Endothelial cell of umbilical vein (primary cell): ENCODE data around the gene GPRC5D. TPM values are rescaled to one million over a fixed set of nuclear protein-coding genes. Genes with fewer than 3 reads are reported as not detected.

ENCODE experiments used
- BruUV-seq: library from RNA; stranded (reverse); fragments of 400-500 nt; replicated peaks from 2 replicates; lab custom pipeline; 2021; lab: Mats Ljungman, UMichigan
- CTCF ChIA-PET: fragments of 300-600, 350-600 bp; sonication (Branson Sonifier 250); formaldehyde crosslinking; loops from one replicate; lab custom pipeline; 2021; ENCODE audit warnings: antibody characterized with exemption, inconsistent platforms; lab: Charles Lee
- POLR2A ChIA-PET: fragments of 300-600, 350-600 bp; sonication (Branson Sonifier 250); formaldehyde crosslinking; loops from one replicate; lab custom pipeline; 2021; ENCODE audit warnings: antibody characterized with exemption, inconsistent platforms; lab: Charles Lee
- DNase-seq: peaks from one replicate; pipeline ENCODE4 v3.0.0-alpha.2; 2011; ENCODE audit warnings: low read depth, low spot score
- FAIRE-seq: peaks from 2 replicates; lab custom pipeline; 2011; peaks lifted over from hg19 to GRCh38; lab: Jason Lieb, UNC
- H2AFZ ChIP-seq: 2 replicates; pipeline ENCODE4 v1.6.0; 2012; ENCODE audit warnings: low read depth, low read length, control low read depth, inconsistent platforms
- H3K27ac ChIP-seq: 2 replicates; pipeline ENCODE4 v1.5.1; 2011; ENCODE audit warnings: low read depth, mild to moderate bottlenecking, control low read depth, low read length, moderate library complexity; ENCODE audit not compliant: insufficient read depth
- H3K27me3 ChIP-seq, 2 experiments: 2 replicates each; pipeline versions ENCODE4 v1.6.0 to v1.6.1; 2011; ENCODE audit warnings: low read length in 2 of 2, mixed read lengths in 1 of 2; ENCODE audit not compliant: control insufficient read depth in 2 of 2, insufficient read depth in 2 of 2
- H3K36me3 ChIP-seq, 2 experiments: 2 replicates in 1 of 2; 3 replicates in 1 of 2; pipeline ENCODE4 v1.5.1; 2011; ENCODE audit warnings: low read length in 2 of 2, mild to moderate bottlenecking in 1 of 2, moderate library complexity in 1 of 2; ENCODE audit not compliant: control insufficient read depth in 2 of 2, insufficient read depth in 2 of 2; ENCODE audit errors: extremely low read depth in 1 of 2
- H3K4me1 ChIP-seq: 3 replicates; pipeline ENCODE4 v1.5.1; 2011; ENCODE audit warnings: mild to moderate bottlenecking, low read length; ENCODE audit not compliant: control insufficient read depth, insufficient read depth; ENCODE audit errors: extremely low read depth
- H3K4me2 ChIP-seq: 2 replicates; pipeline ENCODE4 v1.6.1; 2011; ENCODE audit warnings: low read length, control low read depth, mixed read lengths; ENCODE audit not compliant: insufficient read depth
- H3K4me3 ChIP-seq, 3 experiments: fragments of 200-600 bp in 1 of 3; sonication (generic), shearing (Covaris generic) in 1 of 3; replicated peaks in 1 of 3; 2 replicates each; pipeline ENCODE4 v1.5.1; 2011 to 2016; ENCODE audit warnings: control low read depth in 3 of 3, low read length in 3 of 3, mild to moderate bottlenecking in 2 of 3, inconsistent platforms in 1 of 3, low read depth in 1 of 3, moderate library complexity in 1 of 3; ENCODE audit not compliant: insufficient read depth in 1 of 3
- H3K79me2 ChIP-seq: 2 replicates; pipeline ENCODE4 v1.6.0; 2012; ENCODE audit warnings: low read length, inconsistent platforms; ENCODE audit not compliant: control insufficient read depth, insufficient read depth
- H3K9ac ChIP-seq: replicated peaks from 2 replicates; pipeline ENCODE3; 2011; ENCODE audit warnings: low read length, control low read depth; ENCODE audit not compliant: insufficient read depth; ENCODE audit errors: extremely low read depth
- H3K9me1 ChIP-seq: replicated peaks from 3 replicates; pipeline ENCODE4 v1.6.0; 2011; ENCODE audit warnings: mild to moderate bottlenecking, low read length; ENCODE audit not compliant: control insufficient read depth, insufficient read depth; ENCODE audit errors: extremely low read depth
- H3K9me3 ChIP-seq: replicated peaks from 2 replicates; pipeline ENCODE4 v1.5.1; 2012; ENCODE audit warnings: low read length, inconsistent platforms; ENCODE audit not compliant: control insufficient read depth, insufficient read depth
- H4K20me1 ChIP-seq: replicated peaks from 2 replicates; pipeline ENCODE3; 2011; ENCODE audit warnings: mild to moderate bottlenecking, low read length; ENCODE audit not compliant: control insufficient read depth, insufficient read depth; ENCODE audit errors: extremely low read depth
- EZH2 ChIP-seq: IDR thresholded peaks from 2 replicates; pipeline ENCODE4 v1.6.1; 2012; ENCODE audit warnings: borderline replicate concordance, low read depth, mild to moderate bottlenecking, moderate library complexity, low read length, inconsistent platforms; ENCODE audit not compliant: severe bottlenecking
- FOS ChIP-seq: IDR thresholded peaks from 2 replicates; pipeline ENCODE4 v1.6.1; 2011; ENCODE audit warnings: mild to moderate bottlenecking, low read length, moderate library complexity, borderline replicate concordance; ENCODE audit not compliant: insufficient read depth
- GATA2 ChIP-seq: IDR thresholded peaks from 2 replicates; pipeline ENCODE4 v1.7.0; 2011; ENCODE audit warnings: low read depth, mild to moderate bottlenecking, moderate library complexity, mixed read lengths, low read length; ENCODE audit not compliant: insufficient read length, insufficient read depth
- JUN ChIP-seq: IDR thresholded peaks from 2 replicates; pipeline ENCODE4 v1.6.1; 2011; ENCODE audit warnings: borderline replicate concordance, low read depth; ENCODE audit not compliant: insufficient read length, insufficient read depth
- MYC ChIP-seq: IDR thresholded peaks from one replicate; pipeline ENCODE4 v1.6.1; 2011; ENCODE audit warnings: mild to moderate bottlenecking, low read depth, low read length
- POLR2A ChIP-seq: IDR thresholded peaks from 2 replicates; pipeline ENCODE4 v1.6.1; 2012; ENCODE audit warnings: low read depth, mild to moderate bottlenecking, control low read depth, low read length
- POLR2AphosphoS5 ChIP-seq: IDR thresholded peaks from 2 replicates; pipeline ENCODE4 v1.6.1; 2012; ENCODE audit warnings: low read depth, mild to moderate bottlenecking, control low read depth, low read length, moderate library complexity; ENCODE audit not compliant: insufficient read depth
- dilution Hi-C: fragments of 300-500 bp; cut with MboI; formaldehyde crosslinking; loops from one replicate; pipeline ENCODE4 v1.15.0; 2019; ENCODE audit warnings: low sequenced_read_pairs; ENCODE audit not compliant: extremely low pct_ligation_motif_present
- intact Hi-C: fragments of 100-400 bp; cut with micrococcal nuclease; formaldehyde crosslinking; loops from one replicate; pipeline ENCODE4 v1.10.0; 2022
- polyA plus RNA-seq, 4 experiments: library from polyadenylated mRNA; depleted of rRNA in 3 of 4; stranded (reverse) in 3 of 4; unstranded in 1 of 4; fragments of >200 nt; gene quantifications; 2 replicates each; pipeline versions ENCODE4 v1.2.1 to v1.2.3, GENCODE V29; 2011 to 2012; ENCODE audit warnings: missing spikeins in 1 of 4
- total RNA-seq: library from RNA; stranded (reverse); gene quantifications from 2 replicates; pipeline ENCODE4 v1.2.3, GENCODE V29; 2021
- TF ChIP-seq, protein P1 (sequence below): IDR thresholded peaks from 2 replicates; pipeline ENCODE4 v1.6.1; 2011; ENCODE audit not compliant: insufficient read depth, insufficient read length
- TF ChIP-seq, protein P2 (sequence below), 2 donors: IDR thresholded peaks; 1 replicate in 1 of 2; 2 replicates in 1 of 2; pipeline ENCODE4 v1.5.1; 2011; ENCODE audit warnings: low read length in 2 of 2, mild to moderate bottlenecking in 2 of 2, moderate library complexity in 2 of 2, control low read depth in 1 of 2, inconsistent platforms in 1 of 2, low read depth in 1 of 2; ENCODE audit not compliant: insufficient read depth in 1 of 2; ENCODE audit errors: extremely low read depth in 1 of 2

GPRC5D gene
- total and polyA plus RNA-seq, 2 donors (not counting 3 experiments of a cell fraction or from before 2014, with no cell fraction given) = not detected

DNA sequence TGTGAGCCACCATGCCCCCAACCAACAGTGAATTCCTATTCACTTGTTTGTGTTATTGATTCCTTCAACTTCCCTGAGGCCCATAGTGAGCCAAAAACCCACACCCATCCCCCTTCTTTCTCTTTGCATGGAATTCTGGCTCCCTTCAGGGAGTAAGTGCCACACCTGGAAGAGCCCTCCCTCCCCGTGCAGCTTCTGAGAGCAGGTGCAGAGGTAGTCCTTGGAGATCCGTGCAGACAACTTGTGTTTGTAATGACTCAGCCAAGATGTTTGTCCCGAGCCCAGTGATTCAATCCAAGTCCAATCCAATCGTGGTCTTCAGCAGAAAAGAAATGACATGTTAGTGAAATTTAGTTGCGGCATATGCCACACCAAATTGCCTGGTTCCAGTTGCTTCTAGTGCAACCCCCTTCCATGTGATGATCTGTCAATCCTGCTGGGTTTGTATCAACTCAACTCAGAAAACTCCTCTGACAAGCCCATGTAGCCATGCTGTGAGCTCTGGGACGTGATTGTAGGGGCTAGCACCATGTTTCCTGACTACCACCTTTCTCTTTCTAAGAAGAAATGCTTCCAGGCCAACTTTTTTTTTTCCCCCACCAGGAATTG is 33.1 kb downstream of the GPRC5D start:
- no peaks in the 10 kb centered on the region for H3K9me1 ChIP-seq
- peaks cover 27% of the 10 kb centered on the region for H3K4me1 ChIP-seq
- dilution Hi-C loops = no loop called here
- intact Hi-C loops = loop anchor here (5.0 kb wide), 1 partner anchor 192 kb away; no protein-coding TSS in a partner anchor
- no peaks in the 10 kb centered on the region for H3K27me3 ChIP-seq
- H2AFZ ChIP-seq = no peak overlapping the region
- no peaks in the 10 kb centered on the region for H4K20me1 ChIP-seq
- DNase-seq = no peak
- no peak overlapping the region for H3K4me2 ChIP-seq
- BruUV-seq = no TSS peak
- peaks cover 4% of the 10 kb centered on the region for H3K79me2 ChIP-seq
- H3K27ac ChIP-seq = no peak overlapping the region
- H3K9me3 ChIP-seq = no peaks in the 10 kb centered on the region
- ChIA-PET CTCF (interaction anchor here (1.0 to 1.2 kb wide), 2 partner anchors 57 to 58 kb away, joined by 3 read pairs; no protein-coding TSS in a partner anchor), POLR2A (no interaction called here)
- no peak for FAIRE-seq
- H3K4me3 ChIP-seq = no peak overlapping the region
- no peak for TF ChIP-seq GATA2
- no peak for TF ChIP-seq POLR2AphosphoS5
- no peak for TF ChIP-seq FOS
- no peak for TF ChIP-seq MYC
- TF ChIP-seq, protein P1, sequence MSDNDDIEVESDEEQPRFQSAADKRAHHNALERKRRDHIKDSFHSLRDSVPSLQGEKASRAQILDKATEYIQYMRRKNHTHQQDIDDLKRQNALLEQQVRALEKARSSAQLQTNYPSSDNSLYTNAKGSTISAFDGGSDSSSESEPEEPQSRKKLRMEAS = no peak
- no peak for TF ChIP-seq EZH2
- TF ChIP-seq, protein P2, sequence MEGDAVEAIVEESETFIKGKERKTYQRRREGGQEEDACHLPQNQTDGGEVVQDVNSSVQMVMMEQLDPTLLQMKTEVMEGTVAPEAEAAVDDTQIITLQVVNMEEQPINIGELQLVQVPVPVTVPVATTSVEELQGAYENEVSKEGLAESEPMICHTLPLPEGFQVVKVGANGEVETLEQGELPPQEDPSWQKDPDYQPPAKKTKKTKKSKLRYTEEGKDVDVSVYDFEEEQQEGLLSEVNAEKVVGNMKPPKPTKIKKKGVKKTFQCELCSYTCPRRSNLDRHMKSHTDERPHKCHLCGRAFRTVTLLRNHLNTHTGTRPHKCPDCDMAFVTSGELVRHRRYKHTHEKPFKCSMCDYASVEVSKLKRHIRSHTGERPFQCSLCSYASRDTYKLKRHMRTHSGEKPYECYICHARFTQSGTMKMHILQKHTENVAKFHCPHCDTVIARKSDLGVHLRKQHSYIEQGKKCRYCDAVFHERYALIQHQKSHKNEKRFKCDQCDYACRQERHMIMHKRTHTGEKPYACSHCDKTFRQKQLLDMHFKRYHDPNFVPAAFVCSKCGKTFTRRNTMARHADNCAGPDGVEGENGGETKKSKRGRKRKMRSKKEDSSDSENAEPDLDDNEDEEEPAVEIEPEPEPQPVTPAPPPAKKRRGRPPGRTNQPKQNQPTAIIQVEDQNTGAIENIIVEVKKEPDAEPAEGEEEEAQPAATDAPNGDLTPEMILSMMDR (IDR thresholded peaks at IDR 0.05; ENCODE audit: extremely low read depth in 1 of 2, insufficient read depth in 1 of 2, low read depth in 1 of 2, low read length in 2 of 2) = no peak
- no peak for TF ChIP-seq JUN
- no peak for TF ChIP-seq POLR2A
- no peaks in the 10 kb centered on the region for H3K36me3 ChIP-seq
- no peak overlapping the region for H3K9ac ChIP-seq
